Peyer's patch (tissue), 4 donors: ENCODE results near the gene DOCK3.

Source experiments
- POLR2A ChIP-seq, 2 donors: fragments of 450-650 bp; IDR thresholded peaks; one replicate each; pipeline ENCODE4 v1.5.1; 2017; ENCODE audit warnings: antibody characterized with exemption in 2 of 2, mild to moderate bottlenecking in 2 of 2, moderate library complexity in 2 of 2
- TF ChIP-seq, protein P1 (sequence below), 6 experiments: fragments of 450-650 bp in 4 of 6; fragments of 200-600 bp in 2 of 6; sonication (generic) in 1 of 6; IDR thresholded peaks; one replicate each; pipeline ENCODE4 v1.5.1; 2017 to 2019; ENCODE audit warnings: antibody characterized with exemption in 6 of 6, mild to moderate bottlenecking in 3 of 6, moderate library complexity in 1 of 6

DNA sequence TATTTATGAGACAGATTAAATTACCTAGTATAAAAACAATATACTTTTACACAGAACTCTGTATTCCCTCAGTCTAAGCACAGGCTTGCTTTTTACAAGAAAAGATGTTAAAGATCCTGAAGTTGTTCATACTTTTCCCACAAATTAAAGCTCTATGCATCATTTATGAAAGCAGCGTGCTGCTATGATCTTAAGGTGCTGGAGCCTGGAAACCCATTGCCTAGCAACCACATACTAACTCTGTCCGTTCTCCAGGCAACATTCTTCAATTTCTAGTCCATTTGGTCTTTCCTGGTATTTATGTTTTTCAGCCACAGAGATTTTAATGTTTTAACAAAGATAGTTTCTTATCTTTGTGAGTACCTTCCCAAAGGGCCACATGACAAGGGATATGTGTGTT is 312.0 kb downstream of the DOCK3 start:
- TF ChIP-seq, protein P1, sequence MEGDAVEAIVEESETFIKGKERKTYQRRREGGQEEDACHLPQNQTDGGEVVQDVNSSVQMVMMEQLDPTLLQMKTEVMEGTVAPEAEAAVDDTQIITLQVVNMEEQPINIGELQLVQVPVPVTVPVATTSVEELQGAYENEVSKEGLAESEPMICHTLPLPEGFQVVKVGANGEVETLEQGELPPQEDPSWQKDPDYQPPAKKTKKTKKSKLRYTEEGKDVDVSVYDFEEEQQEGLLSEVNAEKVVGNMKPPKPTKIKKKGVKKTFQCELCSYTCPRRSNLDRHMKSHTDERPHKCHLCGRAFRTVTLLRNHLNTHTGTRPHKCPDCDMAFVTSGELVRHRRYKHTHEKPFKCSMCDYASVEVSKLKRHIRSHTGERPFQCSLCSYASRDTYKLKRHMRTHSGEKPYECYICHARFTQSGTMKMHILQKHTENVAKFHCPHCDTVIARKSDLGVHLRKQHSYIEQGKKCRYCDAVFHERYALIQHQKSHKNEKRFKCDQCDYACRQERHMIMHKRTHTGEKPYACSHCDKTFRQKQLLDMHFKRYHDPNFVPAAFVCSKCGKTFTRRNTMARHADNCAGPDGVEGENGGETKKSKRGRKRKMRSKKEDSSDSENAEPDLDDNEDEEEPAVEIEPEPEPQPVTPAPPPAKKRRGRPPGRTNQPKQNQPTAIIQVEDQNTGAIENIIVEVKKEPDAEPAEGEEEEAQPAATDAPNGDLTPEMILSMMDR (IDR thresholded peaks at IDR 0.05): no peak
- TF ChIP-seq POLR2A (IDR thresholded peaks at IDR 0.05): no peak
